ENCODE results near the gene FUT2.
A peak's percentile ranks its signal among the peaks of the same experiment; 100 is the strongest.
"Not testable (repeated sequence)": the region's sequence is repeated elsewhere in the genome, so short reads cannot be mapped to it uniquely, and the experiment has no call there.

FUT2 gene

DNA sequence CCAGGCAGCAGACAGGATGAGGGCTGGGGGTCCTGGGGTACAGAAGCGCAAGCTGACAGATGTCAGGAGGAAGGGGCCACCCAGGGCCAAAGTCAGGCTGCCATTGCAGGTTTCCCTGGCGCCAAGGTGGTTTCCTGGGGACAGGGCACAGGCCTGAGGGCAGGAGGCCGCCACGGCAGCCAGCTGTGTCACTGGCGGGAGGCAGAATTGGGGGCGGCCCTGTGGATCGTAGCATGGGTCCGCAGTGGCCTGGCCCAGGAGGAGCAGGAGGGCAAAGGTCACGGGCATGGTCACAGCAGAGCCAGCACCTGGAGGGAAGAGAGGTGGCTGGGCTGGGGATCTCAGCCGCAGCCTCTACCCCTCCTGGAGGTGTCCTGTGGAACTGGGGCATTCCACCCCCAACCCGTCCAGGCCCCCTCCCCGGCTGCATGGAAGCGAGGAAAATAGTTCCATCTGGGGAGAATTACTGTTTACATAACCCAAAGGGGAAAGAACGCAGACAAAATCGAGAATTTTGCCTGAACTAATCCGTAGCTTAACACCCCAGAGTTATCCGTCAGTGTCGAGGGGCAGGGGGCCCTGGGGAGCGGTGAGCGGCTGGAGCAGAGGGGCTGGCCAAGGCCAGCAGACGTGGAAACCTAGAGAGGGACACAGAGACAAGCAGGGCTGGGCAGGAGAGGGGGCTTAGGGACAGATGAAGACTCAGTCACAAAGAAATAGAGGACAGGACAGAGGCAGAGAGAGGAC lies 24.9 kb upstream of the FUT2 start:
- no peak for DNase-seq (ENCODE audit: low read depth in 4 of 4, low spot score in 1 of 4)

DNA sequence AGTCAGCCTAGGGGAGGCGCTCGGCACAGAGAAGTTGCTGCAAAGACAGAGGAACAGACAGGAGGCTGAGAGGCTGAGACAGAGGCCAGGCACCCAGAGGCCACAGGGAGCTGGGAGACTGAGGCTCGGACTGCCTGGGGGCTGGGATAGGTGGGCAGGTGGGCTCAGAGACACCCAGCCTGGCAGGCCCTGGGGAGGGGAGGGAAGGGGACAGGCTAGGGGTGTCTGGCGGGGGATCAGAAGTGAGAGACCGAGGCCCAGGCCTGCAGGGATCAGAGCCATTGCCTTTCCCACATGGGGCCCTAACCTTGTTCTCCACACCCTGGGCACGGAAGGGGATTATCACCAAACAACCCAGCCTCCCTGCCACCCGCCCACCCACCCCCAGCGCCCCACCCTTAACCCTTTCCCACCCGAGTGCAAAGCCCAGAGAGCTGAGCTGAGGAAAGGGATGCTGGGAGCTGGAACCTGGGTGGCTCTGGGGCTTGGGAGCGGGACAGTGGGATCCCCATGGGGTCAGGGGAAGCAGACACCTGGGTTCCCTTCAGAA lies 24.2 kb upstream of the FUT2 start:
- no peak for DNase-seq (ENCODE audit: low read depth in 4 of 4, low spot score in 1 of 4)

DNA sequence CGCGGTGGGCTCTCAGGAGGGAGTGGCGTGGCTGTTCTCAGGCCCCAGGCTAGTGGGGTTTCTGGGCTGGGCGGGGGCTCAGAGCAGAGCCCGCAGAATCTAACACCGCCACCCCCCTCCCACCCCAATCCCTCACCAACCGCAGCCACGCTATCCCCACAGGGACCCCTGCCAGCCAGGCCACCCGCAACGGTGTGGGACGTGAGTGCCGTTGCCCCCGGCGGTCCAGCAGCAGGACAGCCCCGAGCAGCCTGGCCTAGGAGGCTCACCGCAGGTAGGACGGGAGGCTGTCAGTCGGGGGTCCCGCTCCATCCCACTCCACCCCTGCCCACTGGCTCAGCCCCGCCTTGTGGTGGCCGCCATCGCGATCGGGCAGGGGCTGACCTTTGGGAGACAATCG lies 22.8 kb upstream of the FUT2 start, which contains the start of gene NTN5:
TSS of gene NTN5 (minus strand) at position 24 of the 400 bp plus-strand sequence. CDS start 2,031 bp downstream, outside the sequence.
- no peak for DNase-seq (ENCODE audit: low read depth in 4 of 4, low spot score in 1 of 4)

DNA sequence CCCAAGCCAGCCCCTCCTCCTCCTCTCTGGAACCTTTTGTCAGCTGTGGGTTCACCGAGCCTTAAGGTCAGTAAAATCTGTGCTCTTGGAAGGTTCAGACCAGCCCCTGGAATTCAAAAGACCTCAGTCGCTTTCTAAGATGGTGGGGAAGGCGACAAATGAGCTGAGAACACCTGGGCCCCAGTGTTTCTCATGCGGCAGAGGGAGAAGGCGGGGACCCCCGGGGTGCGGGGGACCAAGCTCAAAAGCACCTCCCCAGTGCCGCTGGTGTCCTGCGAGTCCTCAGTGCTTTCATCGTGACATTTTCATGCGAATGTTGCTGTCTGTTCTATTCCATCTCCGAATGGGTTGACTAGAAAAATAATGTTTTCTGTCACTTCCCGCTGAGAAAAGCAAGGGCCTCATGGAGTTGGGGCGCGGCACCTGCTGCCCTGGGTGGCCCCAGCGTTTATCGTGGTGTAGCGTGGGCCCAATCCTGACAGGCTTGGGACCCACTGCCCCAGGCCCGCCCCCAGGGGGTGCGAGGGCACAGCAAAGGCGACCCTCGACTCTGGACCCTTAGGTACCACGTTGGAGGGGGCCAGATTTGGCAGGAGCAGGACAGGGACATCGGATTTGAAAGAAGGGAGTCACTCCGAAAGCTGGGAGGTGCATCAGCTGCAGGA lies 22.2 kb upstream of the FUT2 start:
- DNase-seq (ENCODE audit: low read depth in 4 of 4, low spot score in 1 of 4): no peak

DNA sequence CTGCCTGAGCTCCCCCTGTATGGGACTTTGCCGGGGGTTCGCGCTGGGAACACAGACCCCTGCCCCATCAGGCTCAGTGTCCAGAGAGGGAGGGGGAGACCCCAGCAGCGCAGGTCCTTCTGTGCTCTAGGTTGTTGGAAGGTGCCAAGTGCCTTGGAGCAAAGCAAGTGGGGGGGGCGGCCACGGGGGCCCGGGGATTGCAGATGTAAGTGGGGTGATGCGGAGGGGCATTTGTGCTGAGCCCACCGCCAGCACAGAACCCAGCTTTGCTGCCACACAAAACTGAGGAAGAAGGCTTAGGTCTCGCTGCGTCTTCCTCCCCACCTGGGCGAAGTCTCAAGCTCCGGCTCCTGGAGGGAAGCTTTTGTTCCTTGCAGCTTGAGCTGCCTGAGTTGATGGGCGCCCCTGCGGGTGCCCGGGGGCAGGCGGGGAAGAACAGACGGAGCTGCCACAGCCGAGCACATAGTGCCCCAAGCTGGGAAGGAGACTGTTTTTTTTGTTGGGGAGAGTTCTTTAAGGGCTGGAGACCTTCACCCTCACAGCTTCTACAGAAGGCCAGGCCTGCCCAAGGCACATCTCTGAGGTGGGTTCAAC lies 21.5 kb upstream of the FUT2 start:
- no peak for DNase-seq (ENCODE audit: low read depth in 4 of 4, low spot score in 1 of 4)

DNA sequence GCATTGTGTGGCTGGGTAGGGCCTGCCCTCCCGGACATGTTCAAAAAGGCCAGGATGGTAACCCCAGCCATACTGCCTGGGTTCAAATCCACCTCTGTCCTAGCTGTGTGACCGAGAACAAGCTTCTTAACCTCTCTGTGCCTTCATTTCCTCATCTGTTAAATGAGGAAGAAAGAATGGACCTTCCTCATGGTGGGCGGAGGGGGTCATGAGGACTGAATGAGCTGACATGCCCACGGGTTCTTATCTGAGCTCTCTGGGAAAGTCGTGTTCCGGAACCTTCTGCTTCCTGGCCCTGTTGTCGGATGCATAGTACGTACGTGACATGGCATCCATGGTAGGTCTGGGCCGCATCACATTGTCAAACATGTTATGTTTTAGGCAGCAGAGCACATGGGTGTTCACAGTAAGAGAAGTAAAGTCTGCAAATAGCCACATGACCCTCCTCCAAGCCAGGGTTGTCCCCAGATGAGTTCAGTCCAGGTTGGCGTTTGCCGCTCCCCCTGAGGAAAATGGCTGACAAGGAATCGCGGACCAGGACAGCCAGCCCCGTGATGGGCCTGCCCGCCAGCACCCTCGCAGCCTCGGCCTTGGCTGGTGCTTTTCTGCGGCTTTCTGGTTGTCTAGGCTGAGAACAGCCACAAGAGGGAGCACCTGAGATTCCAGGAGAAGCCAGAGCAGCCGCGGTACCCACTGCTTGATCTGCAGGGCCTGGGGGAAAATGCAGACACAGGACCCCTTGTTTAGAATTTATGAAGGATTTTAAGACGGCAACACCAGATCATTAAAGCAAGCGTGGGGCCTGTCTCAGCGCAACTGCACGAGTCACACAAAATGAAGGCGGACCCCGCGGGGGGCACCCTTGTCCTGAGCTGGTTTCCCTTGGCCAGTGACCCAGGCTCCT lies 20.6 kb upstream of the FUT2 start:
- peak; percentile 49 to 66 (median 51) for DNase-seq (ENCODE audit: low read depth in 4 of 4, low spot score in 1 of 4)

DNA sequence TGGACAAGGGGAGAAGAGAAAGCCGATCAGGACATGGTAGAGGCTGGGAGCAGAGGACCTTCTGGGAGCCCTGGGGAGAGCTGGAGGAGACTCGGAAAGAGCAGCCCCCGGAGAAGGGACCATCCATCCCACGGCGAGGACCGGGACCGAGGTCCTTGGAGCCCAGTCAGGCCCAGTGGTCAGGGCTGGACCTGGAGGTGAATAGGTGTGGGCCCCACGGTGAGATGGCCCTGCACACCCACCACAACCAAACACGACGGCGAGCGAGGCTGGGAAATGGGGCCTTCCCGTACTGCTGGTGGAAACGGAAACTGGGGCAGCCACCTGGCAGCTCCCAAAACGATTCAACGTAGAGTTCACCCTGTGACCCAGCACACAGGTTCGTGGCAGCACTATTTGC lies 19.3 kb upstream of the FUT2 start:
- DNase-seq (ENCODE audit: low read depth in 4 of 4, low spot score in 1 of 4): no peak

DNA sequence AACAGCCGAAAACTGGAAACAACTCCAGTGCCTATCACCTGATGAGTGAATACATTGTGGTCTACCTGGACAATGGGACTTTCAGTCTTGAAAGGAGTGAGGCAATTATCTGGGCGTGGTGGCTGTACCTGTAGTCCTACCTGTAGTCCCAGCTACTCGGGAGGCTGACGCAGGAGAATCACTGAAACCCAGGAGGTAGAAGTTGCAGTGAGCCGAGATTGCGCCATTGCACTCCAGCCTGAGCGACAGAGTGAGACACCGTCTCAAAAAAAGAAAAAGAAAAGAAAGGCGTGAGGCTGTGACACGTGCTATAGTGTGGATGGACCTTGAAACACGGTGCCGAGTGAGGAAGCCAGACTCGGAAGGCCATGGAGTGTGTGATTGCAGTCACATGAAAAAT lies 18.9 kb upstream of the FUT2 start:
- no peak for DNase-seq (ENCODE audit: low read depth in 4 of 4, low spot score in 1 of 4)

DNA sequence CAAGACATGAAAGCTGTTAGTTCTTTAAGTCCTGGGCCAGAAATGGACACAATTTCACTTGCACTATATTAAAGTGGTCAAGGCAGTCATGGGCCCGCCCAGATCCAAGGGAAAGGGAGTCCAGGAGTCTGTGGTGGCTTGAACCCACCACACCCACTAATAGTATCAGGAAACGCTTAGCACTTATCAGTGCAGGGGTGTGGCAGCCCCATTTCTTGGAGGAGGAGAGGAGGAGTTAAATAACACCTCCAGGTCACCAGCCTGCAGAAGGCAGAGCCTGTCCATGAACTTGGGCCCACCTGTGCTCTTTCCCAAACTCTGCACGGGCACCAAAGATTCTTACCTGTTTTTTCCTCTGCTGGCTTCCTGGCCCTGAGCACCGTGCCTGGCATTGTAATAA lies 17.6 kb upstream of the FUT2 start:
- DNase-seq (ENCODE audit: low read depth in 4 of 4, low spot score in 1 of 4): no peak

DNA sequence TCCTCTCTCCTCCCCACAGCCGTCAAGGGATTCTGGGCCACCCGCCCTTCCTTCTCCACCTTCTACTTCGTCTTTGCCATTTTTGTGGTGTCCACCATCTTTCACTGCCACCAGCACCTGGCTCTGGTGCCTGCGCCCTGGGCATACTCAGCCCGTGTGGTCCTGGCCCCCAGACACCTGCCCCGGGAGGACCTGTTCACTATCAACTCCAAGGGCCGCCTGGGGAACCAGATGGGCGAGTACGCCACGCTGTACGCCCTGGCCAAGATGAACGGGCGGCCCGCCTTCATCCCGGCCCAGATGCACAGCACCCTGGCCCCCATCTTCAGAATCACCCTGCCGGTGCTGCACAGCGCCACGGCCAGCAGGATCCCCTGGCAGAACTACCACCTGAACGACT lies 15.8 kb upstream of the FUT2 start:
- DNase-seq (ENCODE audit: low read depth in 4 of 4, low spot score in 1 of 4): not testable (repeated sequence)

DNA sequence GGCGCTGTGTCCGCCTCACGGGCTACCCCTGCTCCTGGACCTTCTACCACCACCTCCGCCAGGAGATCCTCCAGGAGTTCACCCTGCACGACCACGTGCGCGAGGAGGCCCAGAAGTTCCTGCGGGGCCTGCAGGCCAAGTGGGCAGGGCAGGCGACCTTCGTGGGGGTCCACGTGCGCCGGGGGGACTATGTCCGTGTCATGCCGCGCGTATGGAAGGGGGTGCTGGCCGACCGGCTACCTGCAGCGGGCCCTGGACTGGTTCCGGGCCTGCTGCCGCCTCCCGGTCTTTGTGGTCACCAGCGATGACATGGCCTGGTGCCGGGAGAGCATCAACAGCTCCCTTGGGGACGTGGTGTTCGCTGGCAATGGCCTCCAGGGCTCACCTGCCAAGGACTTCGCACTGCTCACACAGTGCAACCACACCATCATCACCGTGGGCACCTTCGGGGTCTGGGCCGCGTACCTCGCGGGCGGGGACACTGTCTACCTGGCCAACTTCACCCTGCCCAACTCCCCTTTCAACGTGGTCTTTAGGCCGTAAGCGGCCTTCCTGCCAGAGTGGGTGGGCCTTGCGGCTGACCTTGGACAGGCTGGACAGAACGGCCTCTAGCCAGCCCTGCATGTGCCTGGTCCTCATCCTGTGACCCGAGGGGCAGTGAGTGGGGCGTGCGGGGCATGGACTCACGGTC lies 15.2 kb upstream of the FUT2 start:
- no peak for DNase-seq (ENCODE audit: low read depth in 4 of 4, low spot score in 1 of 4)

DNA sequence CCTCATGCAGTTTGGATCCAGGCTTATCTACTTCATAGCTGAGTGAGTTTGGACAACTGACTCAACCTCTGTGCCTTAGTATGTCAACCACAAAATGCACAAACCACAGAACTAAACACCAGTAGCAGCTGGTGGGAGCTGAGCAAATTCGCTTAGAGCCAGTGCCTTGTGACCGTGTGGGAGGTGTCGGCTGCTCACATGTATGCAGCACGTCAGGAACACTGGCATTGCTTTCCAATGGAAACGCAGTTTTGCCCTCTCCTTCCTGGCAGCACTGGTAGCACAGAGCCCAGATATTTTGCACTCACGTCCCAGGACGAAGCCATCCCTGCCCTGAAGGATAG lies 14.7 kb upstream of the FUT2 start:
- no peak for DNase-seq (ENCODE audit: low read depth in 4 of 4, low spot score in 1 of 4)

DNA sequence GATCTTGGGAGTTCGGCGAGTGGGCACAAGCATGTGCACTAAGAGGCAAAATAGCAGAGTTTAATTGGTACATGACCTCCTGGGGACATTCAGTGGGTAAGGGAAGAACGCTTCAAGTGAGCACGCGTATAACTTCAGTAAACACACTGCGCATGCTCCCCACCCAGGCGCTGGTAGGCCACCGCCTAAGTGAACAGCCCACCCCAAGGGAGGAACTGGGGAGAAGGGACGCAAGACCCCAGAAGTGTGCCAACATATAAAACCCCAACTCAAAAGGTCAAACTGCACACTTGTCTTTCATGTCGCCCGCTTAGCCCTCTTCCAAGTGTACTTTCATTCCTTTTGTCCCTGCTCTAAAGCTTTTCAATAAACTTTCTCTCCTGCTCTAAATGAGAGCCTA lies 12.4 kb upstream of the FUT2 start:
- DNase-seq (ENCODE audit: low read depth in 4 of 4, low spot score in 1 of 4): peak in 1 of 4 experiments; percentile 4

DNA sequence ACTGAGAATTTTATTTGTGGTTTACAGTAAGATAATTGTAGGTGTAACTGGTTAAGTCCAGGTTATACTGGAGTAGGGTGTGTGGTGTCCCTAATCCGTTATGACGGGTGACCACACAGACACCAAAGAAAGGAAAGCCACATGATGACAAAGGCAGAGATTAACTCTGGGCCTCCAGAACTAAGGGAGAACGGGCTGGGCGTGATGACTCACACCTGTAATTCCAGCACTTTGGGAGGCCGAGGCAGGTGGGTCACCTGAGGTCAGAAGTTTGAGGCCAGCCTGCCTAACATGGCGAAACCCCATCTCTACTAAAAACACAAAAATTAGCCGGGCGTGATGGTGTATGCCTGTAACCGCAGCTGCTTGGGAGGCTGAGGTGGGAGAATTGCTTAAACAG lies 10.2 kb upstream of the FUT2 start:
- DNase-seq (ENCODE audit: low read depth in 4 of 4, low spot score in 1 of 4): no peak

DNA sequence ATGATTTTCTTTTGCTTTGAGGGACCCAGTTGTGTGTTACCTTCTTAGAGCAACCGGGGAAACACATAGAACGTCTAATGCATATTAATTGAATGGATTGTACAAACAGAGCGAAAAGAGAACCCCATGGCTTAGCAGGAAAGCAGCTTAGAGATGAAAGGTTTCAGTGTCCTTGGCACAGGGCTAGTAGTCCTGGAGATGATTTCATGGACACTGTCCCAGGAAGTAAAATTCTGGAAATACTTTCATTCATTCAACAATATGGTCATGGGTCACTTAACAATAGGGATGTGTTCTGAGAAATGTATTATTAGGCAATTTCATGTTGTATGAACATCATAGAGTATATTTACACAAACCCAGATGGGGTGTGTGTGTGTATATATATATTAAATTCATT lies 9.7 kb upstream of the FUT2 start:
- no peak for DNase-seq (ENCODE audit: low read depth in 4 of 4, low spot score in 1 of 4)

DNA sequence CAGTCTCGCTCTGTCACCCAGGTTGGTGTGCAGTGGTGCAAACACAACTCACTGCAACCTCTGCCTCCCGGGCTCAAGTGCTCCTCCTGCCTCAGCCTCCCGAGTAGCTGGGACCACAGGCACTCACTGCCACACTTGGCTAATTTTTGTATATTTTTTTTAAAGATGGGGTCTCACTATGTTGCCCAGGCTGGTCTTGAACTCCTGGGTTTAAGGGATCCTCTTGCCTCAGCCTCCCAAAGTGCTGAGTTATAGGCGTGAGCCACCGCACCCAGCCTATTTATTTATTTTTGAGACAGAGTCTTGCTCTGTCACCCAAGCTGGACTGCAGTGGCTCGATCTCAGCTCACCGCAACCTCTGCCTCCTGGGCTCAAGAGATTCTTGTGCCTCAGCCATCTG lies 9.1 kb upstream of the FUT2 start:
- DNase-seq (ENCODE audit: low read depth in 4 of 4, low spot score in 1 of 4): not testable (repeated sequence)

DNA sequence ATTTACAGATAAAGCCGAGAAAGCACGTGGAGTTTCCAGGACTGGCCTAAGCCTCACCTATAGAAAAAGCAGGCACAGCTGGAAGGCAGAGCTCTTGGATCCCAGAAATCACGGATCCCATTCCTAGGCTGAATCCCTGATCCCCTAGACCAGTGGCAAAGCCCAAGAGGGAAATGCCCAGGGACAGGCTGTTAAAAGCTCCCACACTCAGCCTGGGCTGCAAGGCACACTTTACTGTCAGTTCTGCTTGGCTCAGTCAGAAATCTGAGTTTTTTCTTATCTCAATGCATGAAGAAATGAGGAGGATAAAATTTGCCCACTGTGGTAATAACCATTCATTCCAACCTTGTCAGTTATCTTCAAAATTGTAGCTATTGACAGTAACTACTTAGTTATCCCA lies 8.0 kb upstream of the FUT2 start:
- DNase-seq (ENCODE audit: low read depth in 4 of 4, low spot score in 1 of 4): no peak

DNA sequence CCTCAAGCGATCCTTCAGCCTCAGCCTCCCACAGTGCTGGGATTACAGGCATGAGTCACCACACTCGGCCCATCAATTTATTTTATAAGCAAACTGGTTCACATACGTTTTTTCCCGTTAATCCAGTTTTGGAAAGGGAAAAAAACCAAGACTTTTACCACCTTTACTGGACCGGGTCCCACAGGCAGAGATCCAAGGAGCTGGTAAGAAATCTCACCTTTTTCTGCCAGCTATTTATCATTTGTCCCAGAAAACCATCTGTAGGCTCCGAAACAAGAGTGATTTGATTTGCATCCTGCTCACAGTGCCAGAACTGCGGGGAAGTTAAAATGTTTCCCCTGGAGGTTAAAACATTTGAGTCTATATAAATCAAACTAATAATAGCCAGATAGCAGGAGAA lies 6.3 kb upstream of the FUT2 start:
- no peak for DNase-seq (ENCODE audit: low read depth in 4 of 4, low spot score in 1 of 4)

DNA sequence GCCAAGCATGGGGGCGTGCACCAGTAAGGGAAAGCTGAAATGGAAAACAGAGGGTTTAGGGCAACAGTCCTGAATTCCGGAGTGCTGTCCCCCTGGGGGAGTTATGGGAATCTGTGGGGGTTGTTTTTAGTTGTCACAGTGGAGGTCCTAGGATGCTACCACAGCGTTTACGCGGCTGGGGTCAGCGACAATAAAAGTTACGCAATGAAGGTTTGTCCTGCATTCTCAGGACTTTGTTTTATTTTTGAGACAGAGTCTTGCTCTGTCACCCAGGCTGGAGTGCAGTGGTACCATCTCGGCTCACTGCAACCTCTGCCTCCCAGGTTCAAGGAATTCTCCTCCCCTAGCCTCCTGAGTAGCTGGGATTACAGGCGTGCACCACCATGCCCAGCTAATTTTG lies 2.1 kb upstream of the FUT2 start:
- DNase-seq (ENCODE audit: low read depth in 4 of 4, low spot score in 1 of 4): not testable (repeated sequence)

DNA sequence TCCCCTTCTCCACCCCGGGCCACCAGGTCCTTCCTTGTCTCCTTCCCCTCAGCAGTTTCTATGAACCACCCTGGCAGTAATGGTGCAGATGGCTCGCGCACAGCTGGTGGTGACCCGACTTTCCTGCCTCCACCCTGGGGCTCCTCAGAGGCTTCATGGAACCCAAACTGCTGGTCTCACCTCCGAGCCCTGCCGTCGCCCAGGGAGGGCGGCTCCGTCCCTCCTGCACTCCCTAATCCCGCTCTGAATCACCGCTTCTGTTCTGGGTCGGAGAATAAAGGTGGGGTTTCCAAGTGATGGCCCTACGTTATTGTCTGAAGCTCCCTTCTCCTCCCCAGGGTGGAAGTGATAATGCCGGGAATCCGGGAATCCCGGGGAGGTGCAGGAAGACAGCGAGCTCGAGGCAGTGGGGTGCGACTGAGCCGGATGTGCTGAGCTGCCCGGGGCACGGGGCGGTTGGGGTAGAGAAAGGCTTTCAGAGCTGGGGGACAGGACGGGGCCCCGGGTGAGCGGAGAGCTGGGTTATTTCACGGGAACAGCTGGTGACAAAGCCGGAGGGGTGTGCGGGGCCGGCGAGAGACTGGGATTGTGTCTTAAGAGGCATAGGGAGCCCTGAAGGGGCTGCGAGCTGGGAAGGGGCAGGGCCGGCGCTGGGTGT lies 711 bp downstream of the FUT2 start:
- DNase-seq (ENCODE audit: low read depth in 4 of 4, low spot score in 1 of 4): no peak
